Measurements from ENCODE around the gene FOXC2. TPM values are rescaled to one million over a fixed set of nuclear protein-coding genes. Genes with fewer than 3 reads are reported as not detected.

The FOXC2 gene
- total and polyA plus RNA-seq, 2 experiments from 2014 or later: 2.4 to 3.7 TPM

GRCh38 chr16:86593913-86594620 is 27.4 kb downstream of the FOXC2 start:
- no peaks in the 10 kb centered on the region for H3K9me3 ChIP-seq (ENCODE audit: low read depth)
- no peak for TF ChIP-seq CTCF (IDR thresholded peaks at IDR 0.05; ENCODE audit: low read depth, low read length)
- H3K27ac ChIP-seq: no peak overlapping the region
- H3K4me3 ChIP-seq: no peak overlapping the region
- peaks cover 7% of the 10 kb centered on the region for H3K27me3 ChIP-seq
- no peak for DNase-seq (ENCODE audit: low read depth in 1 of 2, low spot score in 1 of 2)
- no peaks in the 10 kb centered on the region for H3K4me1 ChIP-seq (ENCODE audit: low read depth)
- no peaks in the 10 kb centered on the region for H3K36me3 ChIP-seq

- no peak for DNase-seq (ENCODE audit: low read depth in 1 of 2, low spot score in 1 of 2)
- no peak for TF ChIP-seq CTCF (IDR thresholded peaks at IDR 0.05; ENCODE audit: low read depth, low read length)
- no peaks in the 10 kb centered on the region for H3K4me1 ChIP-seq (ENCODE audit: low read depth)
- no peaks in the 10 kb centered on the region for H3K36me3 ChIP-seq
- no peak overlapping the region for H3K27ac ChIP-seq
- no peak overlapping the region for H3K4me3 ChIP-seq
- H3K27me3 ChIP-seq: peaks cover 5% of the 10 kb centered on the region
- no peaks in the 10 kb centered on the region for H3K9me3 ChIP-seq (ENCODE audit: low read depth)
Observed at GRCh38 chr16:86594721-86595120, 28.1 kb downstream of the FOXC2 start.

- H3K27ac ChIP-seq: no peak overlapping the region
- no peak for TF ChIP-seq CTCF (IDR thresholded peaks at IDR 0.05; ENCODE audit: low read depth, low read length)
- no peaks in the 10 kb centered on the region for H3K36me3 ChIP-seq
- no peak for DNase-seq (ENCODE audit: low read depth in 1 of 2, low spot score in 1 of 2)
- H3K4me3 ChIP-seq: no peak overlapping the region
- no peaks in the 10 kb centered on the region for H3K4me1 ChIP-seq (ENCODE audit: low read depth)
- no peaks in the 10 kb centered on the region for H3K9me3 ChIP-seq (ENCODE audit: low read depth)
- peaks cover 4% of the 10 kb centered on the region for H3K27me3 ChIP-seq
Observed at GRCh38 chr16:86595983-86596605, 29.5 kb downstream of the FOXC2 start.

- Histone ChIP-seq H3K36me3 (no peaks in the 10 kb centered on the region), H3K27ac (no peak overlapping the region), H3K9me3 (ENCODE audit: low read depth) (no peaks in the 10 kb centered on the region), H3K27me3 (peaks cover 4% of the 10 kb centered on the region), H3K4me1 (ENCODE audit: low read depth) (no peaks in the 10 kb centered on the region), H3K4me3 (no peak overlapping the region)
- no peak for TF ChIP-seq CTCF (IDR thresholded peaks at IDR 0.05; ENCODE audit: low read depth, low read length)
- no peak for DNase-seq (ENCODE audit: low read depth in 1 of 2, low spot score in 1 of 2)
Observed at GRCh38 chr16:86597126-86597879, 30.7 kb downstream of the FOXC2 start.

GRCh38 chr16:86597880-86598606 is 31.4 kb downstream of the FOXC2 start:
- no peak for DNase-seq (ENCODE audit: low read depth in 1 of 2, low spot score in 1 of 2)
- no peaks in the 10 kb centered on the region for H3K9me3 ChIP-seq (ENCODE audit: low read depth)
- no peak overlapping the region for H3K4me3 ChIP-seq
- H3K27ac ChIP-seq: no peak overlapping the region
- no peaks in the 10 kb centered on the region for H3K4me1 ChIP-seq (ENCODE audit: low read depth)
- TF ChIP-seq CTCF (IDR thresholded peaks at IDR 0.05; ENCODE audit: low read depth, low read length): no peak
- no peaks in the 10 kb centered on the region for H3K36me3 ChIP-seq
- H3K27me3 ChIP-seq: peaks cover 4% of the 10 kb centered on the region

All from cardiac muscle cell (in vitro differentiated cells and primary cell).